ENCODE measurements around the gene CARD11.

CARD11 gene

DNA sequence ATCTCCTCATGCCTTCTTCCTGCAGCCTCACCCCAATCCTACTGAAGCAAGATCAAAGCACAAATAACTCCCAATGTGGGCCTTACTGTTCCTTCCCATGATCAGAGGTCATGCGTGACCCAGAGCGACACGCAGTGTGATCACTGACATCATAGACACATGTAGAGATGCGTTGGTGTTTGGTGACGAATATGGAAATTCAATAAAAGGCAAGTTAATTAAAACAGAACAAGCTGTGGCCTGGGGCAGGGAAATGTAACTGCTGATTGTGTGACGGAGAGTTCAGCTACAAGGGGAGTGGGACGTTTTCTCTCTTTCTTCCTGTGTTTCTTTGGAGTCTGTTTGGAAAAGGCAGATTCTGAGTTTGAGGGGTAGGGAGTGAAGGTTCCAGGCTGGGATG, 34.8 kb upstream of the CARD11 start:
- no peaks in the 10 kb centered on the region for H3K27me3 ChIP-seq (ENCODE audit: insufficient read depth, low read length, poor library complexity, severe bottlenecking)
- no peak overlapping the region for H3K4me3 ChIP-seq (ENCODE audit: low read length, poor library complexity, severe bottlenecking)
- peaks cover 10% of the 10 kb centered on the region for H3K4me1 ChIP-seq (ENCODE audit: insufficient read depth, low read length, poor library complexity, severe bottlenecking)
- no peaks in the 10 kb centered on the region for H3K9me3 ChIP-seq (ENCODE audit: insufficient read depth, low read depth, low read length)
- no peaks in the 10 kb centered on the region for H3K9me2 ChIP-seq (replicated peaks; ENCODE audit: low read depth, low read length)
- H3F3A ChIP-seq (ENCODE audit: low read depth) = no peaks in the 10 kb centered on the region
- no peak overlapping the region for H3K4me2 ChIP-seq (ENCODE audit: low read depth, low read length, poor library complexity, severe bottlenecking)
- H3K36me3 ChIP-seq (ENCODE audit: insufficient read depth, low read length) = no peaks in the 10 kb centered on the region
- no peak overlapping the region for H2AFZ ChIP-seq (ENCODE audit: low read length)
- TF ChIP-seq, protein P1, sequence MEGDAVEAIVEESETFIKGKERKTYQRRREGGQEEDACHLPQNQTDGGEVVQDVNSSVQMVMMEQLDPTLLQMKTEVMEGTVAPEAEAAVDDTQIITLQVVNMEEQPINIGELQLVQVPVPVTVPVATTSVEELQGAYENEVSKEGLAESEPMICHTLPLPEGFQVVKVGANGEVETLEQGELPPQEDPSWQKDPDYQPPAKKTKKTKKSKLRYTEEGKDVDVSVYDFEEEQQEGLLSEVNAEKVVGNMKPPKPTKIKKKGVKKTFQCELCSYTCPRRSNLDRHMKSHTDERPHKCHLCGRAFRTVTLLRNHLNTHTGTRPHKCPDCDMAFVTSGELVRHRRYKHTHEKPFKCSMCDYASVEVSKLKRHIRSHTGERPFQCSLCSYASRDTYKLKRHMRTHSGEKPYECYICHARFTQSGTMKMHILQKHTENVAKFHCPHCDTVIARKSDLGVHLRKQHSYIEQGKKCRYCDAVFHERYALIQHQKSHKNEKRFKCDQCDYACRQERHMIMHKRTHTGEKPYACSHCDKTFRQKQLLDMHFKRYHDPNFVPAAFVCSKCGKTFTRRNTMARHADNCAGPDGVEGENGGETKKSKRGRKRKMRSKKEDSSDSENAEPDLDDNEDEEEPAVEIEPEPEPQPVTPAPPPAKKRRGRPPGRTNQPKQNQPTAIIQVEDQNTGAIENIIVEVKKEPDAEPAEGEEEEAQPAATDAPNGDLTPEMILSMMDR (conservative IDR thresholded peaks at IDR 0.05; ENCODE audit: low read length) = no peak
- H3K79me2 ChIP-seq (ENCODE audit: insufficient read depth, low read length) = no peaks in the 10 kb centered on the region
- no peaks in the 10 kb centered on the region for H4K20me1 ChIP-seq (ENCODE audit: insufficient read depth, low read length, poor library complexity, severe bottlenecking)
- H3K9ac ChIP-seq (ENCODE audit: low read depth, low read length, poor library complexity, severe bottlenecking) = no peak overlapping the region

DNA sequence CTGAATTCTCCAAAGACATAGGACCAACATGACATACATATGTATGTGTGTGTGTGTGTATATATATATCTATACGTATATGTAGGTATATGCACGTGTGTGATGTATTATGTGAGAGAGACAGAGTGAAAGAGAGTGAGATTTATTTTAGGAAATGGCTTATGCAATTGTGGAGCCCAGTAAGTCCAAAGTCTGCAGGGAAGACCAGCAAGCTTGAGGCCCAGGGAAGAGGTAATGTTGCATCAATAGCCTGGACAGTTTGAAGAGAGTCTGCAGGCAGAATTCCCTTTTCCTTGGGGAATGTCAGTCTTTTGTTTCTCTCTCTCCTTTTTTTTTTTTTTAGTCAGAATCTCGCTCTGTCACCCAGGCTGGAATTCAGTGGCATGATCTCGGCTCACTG, 33.0 kb upstream of the CARD11 start:
- no peak overlapping the region for H3K4me2 ChIP-seq (ENCODE audit: low read depth, low read length, poor library complexity, severe bottlenecking)
- no peak overlapping the region for H2AFZ ChIP-seq (ENCODE audit: low read length)
- H3K4me1 ChIP-seq (ENCODE audit: insufficient read depth, low read length, poor library complexity, severe bottlenecking) = no peaks in the 10 kb centered on the region
- H3K9me2 ChIP-seq (replicated peaks; ENCODE audit: low read depth, low read length) = no peaks in the 10 kb centered on the region
- TF ChIP-seq, protein P1 (conservative IDR thresholded peaks at IDR 0.05; ENCODE audit: low read length) = no peak
- TF ChIP-seq EZH2phosphoT487 (IDR thresholded peaks at IDR 0.05; ENCODE audit: borderline replicate concordance) = no peak
- H3K9ac ChIP-seq (ENCODE audit: low read depth, low read length, poor library complexity, severe bottlenecking) = no peak overlapping the region
- no peaks in the 10 kb centered on the region for H3F3A ChIP-seq (ENCODE audit: low read depth)
- no peaks in the 10 kb centered on the region for H3K79me2 ChIP-seq (ENCODE audit: insufficient read depth, low read length)
- H4K20me1 ChIP-seq (ENCODE audit: insufficient read depth, low read length, poor library complexity, severe bottlenecking) = no peaks in the 10 kb centered on the region
- H3K4me3 ChIP-seq (ENCODE audit: low read length, poor library complexity, severe bottlenecking) = no peak overlapping the region
- H3K36me3 ChIP-seq (ENCODE audit: insufficient read depth, low read length) = no peaks in the 10 kb centered on the region
- no peaks in the 10 kb centered on the region for H3K27me3 ChIP-seq (ENCODE audit: insufficient read depth, low read length, poor library complexity, severe bottlenecking)
- H3K9me3 ChIP-seq (ENCODE audit: insufficient read depth, low read depth, low read length) = no peaks in the 10 kb centered on the region

DNA sequence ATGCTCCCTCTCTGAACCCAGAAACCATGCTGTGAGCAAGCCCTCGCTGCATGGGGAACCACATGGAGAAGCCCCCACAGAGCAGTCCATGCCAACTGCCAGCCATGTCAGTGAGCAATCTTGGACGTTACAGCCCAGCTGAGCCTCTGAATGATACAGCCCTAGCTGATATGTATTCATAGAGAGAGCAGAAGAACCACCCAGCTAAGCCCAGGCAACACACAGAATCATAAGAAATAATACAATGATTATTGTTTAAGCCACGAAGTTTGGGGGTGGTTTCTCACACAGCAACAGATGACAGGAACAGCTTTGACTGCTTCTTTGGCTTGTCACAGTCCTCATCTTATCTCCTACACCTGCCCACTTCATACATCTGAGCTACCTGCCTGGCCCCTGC, 32.5 kb upstream of the CARD11 start:
- H3K9ac ChIP-seq (ENCODE audit: low read depth, low read length, poor library complexity, severe bottlenecking) = no peak overlapping the region
- no peaks in the 10 kb centered on the region for H4K20me1 ChIP-seq (ENCODE audit: insufficient read depth, low read length, poor library complexity, severe bottlenecking)
- no peak overlapping the region for H3K4me3 ChIP-seq (ENCODE audit: low read length, poor library complexity, severe bottlenecking)
- H3K9me2 ChIP-seq (replicated peaks; ENCODE audit: low read depth, low read length) = no peaks in the 10 kb centered on the region
- no peak overlapping the region for H3K4me2 ChIP-seq (ENCODE audit: low read depth, low read length, poor library complexity, severe bottlenecking)
- H2AFZ ChIP-seq (ENCODE audit: low read length) = no peak overlapping the region
- TF ChIP-seq EZH2phosphoT487 (IDR thresholded peaks at IDR 0.05; ENCODE audit: borderline replicate concordance) = no peak
- TF ChIP-seq, protein P1 (conservative IDR thresholded peaks at IDR 0.05; ENCODE audit: low read length) = no peak
- no peaks in the 10 kb centered on the region for H3K4me1 ChIP-seq (ENCODE audit: insufficient read depth, low read length, poor library complexity, severe bottlenecking)
- H3K36me3 ChIP-seq (ENCODE audit: insufficient read depth, low read length) = no peaks in the 10 kb centered on the region
- H3K27me3 ChIP-seq (ENCODE audit: insufficient read depth, low read length, poor library complexity, severe bottlenecking) = no peaks in the 10 kb centered on the region
- no peaks in the 10 kb centered on the region for H3K9me3 ChIP-seq (ENCODE audit: insufficient read depth, low read depth, low read length)
- H3F3A ChIP-seq (ENCODE audit: low read depth) = no peaks in the 10 kb centered on the region
- H3K79me2 ChIP-seq (ENCODE audit: insufficient read depth, low read length) = no peaks in the 10 kb centered on the region
